Cardiac muscle cell (in vitro differentiated cells and primary cell): ENCODE measurements around the gene HEY2. TPM values are rescaled to one million over a fixed set of nuclear protein-coding genes. Genes with fewer than 3 reads are reported as not detected.

Source experiments
- DNase-seq, 2 donors: peaks; one replicate each; pipeline versions ENCODE4 v3.0.0 to v3.0.0-alpha.2; 2010 to 2017; ENCODE audit warnings: low read depth in 1 of 2, low spot score in 1 of 2
- H3K27ac ChIP-seq: fragments of 200-600 bp; sonication (generic); 2 replicates; pipeline ENCODE4 v1.5.1; 2016
- H3K27me3 ChIP-seq: fragments of 200-600 bp; sonication (generic); 2 replicates; pipeline ENCODE4 v1.6.0; 2016; ENCODE audit warnings: control low read depth
- H3K36me3 ChIP-seq: fragments of 200-600 bp; sonication (generic); 2 replicates; pipeline ENCODE4 v1.5.1; 2016; ENCODE audit warnings: control low read depth
- H3K4me1 ChIP-seq: fragments of 200-600 bp; sonication (generic); 2 replicates; pipeline ENCODE4 v1.8.1; 2017; ENCODE audit warnings: low read depth, mild to moderate bottlenecking, mixed run types
- H3K4me3 ChIP-seq: fragments of 200-600 bp; sonication (generic); 2 replicates; pipeline ENCODE4 v1.5.1; 2016; ENCODE audit warnings: mild to moderate bottlenecking
- H3K9me3 ChIP-seq: fragments of 200-600 bp; sonication (generic); 2 replicates; pipeline ENCODE4 v1.5.1; 2017; ENCODE audit warnings: low read depth, mild to moderate bottlenecking, control low read depth
- CTCF ChIP-seq: IDR thresholded peaks from 2 replicates; pipeline ENCODE4 v1.5.1; 2012; ENCODE audit warnings: low read depth, mild to moderate bottlenecking, low read length
- polyA plus RNA-seq: library from polyadenylated mRNA; unstranded; fragments of >200 nt; fragmentation: Nextera tagmentation; extraction: Ambion mirVana; gene quantifications from 2 replicates; pipeline ENCODE4 v1.2.1, GENCODE V29; 2016
- total RNA-seq: library from RNA; depleted of rRNA; stranded (reverse); fragments of >200 nt; gene quantifications from 2 replicates; pipeline ENCODE4 v1.2.3, GENCODE V29; 2016

Gene HEY2
- total and polyA plus RNA-seq, 2 experiments from 2014 or later, result 54.1 to 73.8 TPM

GRCh38 chr6:125711013-125711675, 38.3 kb upstream of the HEY2 start:
- no peak for DNase-seq
- TF ChIP-seq CTCF, result no peak
- no peak overlapping the region for H3K4me3 ChIP-seq
- no peak overlapping the region for H3K27ac ChIP-seq
- no peaks in the 10 kb centered on the region for H3K9me3 ChIP-seq
- H3K4me1 ChIP-seq, result no peaks in the 10 kb centered on the region
- no peaks in the 10 kb centered on the region for H3K36me3 ChIP-seq
- no peaks in the 10 kb centered on the region for H3K27me3 ChIP-seq

- H3K4me1 ChIP-seq, result no peaks in the 10 kb centered on the region
- no peak for DNase-seq
- no peak overlapping the region for H3K4me3 ChIP-seq
- TF ChIP-seq CTCF, result no peak
- no peak overlapping the region for H3K27ac ChIP-seq
- H3K36me3 ChIP-seq, result no peaks in the 10 kb centered on the region
- H3K9me3 ChIP-seq, result no peaks in the 10 kb centered on the region
- H3K27me3 ChIP-seq, result no peaks in the 10 kb centered on the region
These were observed 34.9 kb upstream of the HEY2 start for GRCh38 chr6:125714441-125715090.

GRCh38 chr6:125717120-125717731, 32.2 kb upstream of the HEY2 start:
- no peak for TF ChIP-seq CTCF
- Histone ChIP-seq H3K9me3 (no peaks in the 10 kb centered on the region), H3K4me1 (no peaks in the 10 kb centered on the region), H3K36me3 (no peaks in the 10 kb centered on the region), H3K4me3 (no peak overlapping the region), H3K27me3 (no peaks in the 10 kb centered on the region), H3K27ac (no peak overlapping the region)
- DNase-seq, result no peak

GRCh38 chr6:125718109-125718508, 31.3 kb upstream of the HEY2 start:
- no peak for TF ChIP-seq CTCF
- DNase-seq, result no peak

GRCh38 chr6:125722886-125723285, 26.5 kb upstream of the HEY2 start:
- TF ChIP-seq CTCF, result no peak
- no peaks in the 10 kb centered on the region for H3K9me3 ChIP-seq
- no peaks in the 10 kb centered on the region for H3K36me3 ChIP-seq
- DNase-seq, result no peak
- no peak overlapping the region for H3K4me3 ChIP-seq
- no peak overlapping the region for H3K27ac ChIP-seq
- H3K4me1 ChIP-seq, result no peaks in the 10 kb centered on the region
- no peaks in the 10 kb centered on the region for H3K27me3 ChIP-seq

More at GRCh38 chr6:125718109-125718508, 31.3 kb upstream of the HEY2 start:
- no peaks in the 10 kb centered on the region for H3K27me3 ChIP-seq
- no peaks in the 10 kb centered on the region for H3K36me3 ChIP-seq
- H3K4me3 ChIP-seq, result no peak overlapping the region
- no peaks in the 10 kb centered on the region for H3K4me1 ChIP-seq
- H3K27ac ChIP-seq, result no peak overlapping the region
- H3K9me3 ChIP-seq, result no peaks in the 10 kb centered on the region
